Ovary (tissue), 3 donors: ENCODE measurements around the gene YLPM1.

ENCODE experiments used
- CTCF ChIP-seq, 3 donors: fragments of 450-650 bp in 2 of 3; fragments of 200-600 bp in 1 of 3; IDR thresholded peaks; one replicate each; pipeline versions ENCODE4 v1.5.1 to v1.8.0; 2016 to 2022; ENCODE audit warnings: antibody characterized with exemption in 3 of 3, mild to moderate bottlenecking in 1 of 3
- EP300 ChIP-seq: sonication (generic); formaldehyde crosslinking; IDR thresholded peaks from one replicate; pipeline ENCODE4 v1.6.1; 2017; ENCODE audit warnings: antibody characterized with exemption
- donor health status: DM: no; HTN: no; CAD: no.

GRCh38 chr14:74858022-74858421, 94.9 kb downstream of the YLPM1 start:
- TF ChIP-seq CTCF (IDR thresholded peaks at IDR 0.05) (no peak), EP300 (no peak)
